GM18511 (cell line): ENCODE data around the gene ABCD3.

Source experiments
- ATAC-seq: cut with Tn5 transposase; IDR thresholded peaks from one replicate; pipeline ENCODE4 v1.9.1; 2021; ENCODE audit warnings: mild to moderate bottlenecking, moderate library complexity; ENCODE audit not compliant: unreplicated experiment

ABCD3 gene

DNA sequence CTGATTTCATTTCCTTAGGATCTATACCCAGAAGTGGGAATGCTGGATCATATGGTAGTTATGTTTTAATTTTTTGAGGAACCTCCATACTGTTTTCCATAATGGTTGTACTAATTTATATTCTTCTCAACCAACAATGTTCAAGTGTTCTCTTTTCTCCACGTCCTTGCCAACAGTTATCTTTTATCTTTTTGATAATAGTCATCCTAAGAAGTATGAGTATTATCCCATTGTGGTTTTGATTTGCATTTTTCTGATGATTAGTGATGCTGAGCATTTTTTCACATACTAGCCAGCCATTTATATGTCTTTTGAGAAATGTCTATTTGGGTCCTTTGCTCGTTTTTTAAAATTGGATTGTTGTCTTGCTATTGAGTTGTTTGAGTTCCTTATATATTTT is 38.5 kb downstream of the ABCD3 start:
- ATAC-seq, result no peak

DNA sequence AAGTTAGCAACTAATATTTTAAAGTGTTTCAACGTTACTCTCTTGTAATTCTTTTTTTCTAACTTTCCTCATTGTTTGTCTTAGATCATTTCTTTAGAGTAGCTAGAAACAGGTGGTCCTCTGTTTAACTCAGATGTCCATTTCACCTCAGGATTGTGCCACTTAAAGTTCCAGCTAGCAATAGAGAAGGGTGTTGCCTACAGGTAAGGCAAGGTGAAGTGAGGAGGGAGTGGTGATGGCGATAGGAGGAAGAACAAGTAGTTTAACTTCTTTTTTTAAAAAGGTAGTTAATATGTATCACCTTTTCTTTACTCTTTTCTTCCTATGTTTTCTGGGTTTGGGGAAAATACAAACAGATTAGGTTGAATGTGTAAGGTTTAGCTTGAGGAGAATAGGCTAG is 44.4 kb downstream of the ABCD3 start:
- no peak for ATAC-seq

DNA sequence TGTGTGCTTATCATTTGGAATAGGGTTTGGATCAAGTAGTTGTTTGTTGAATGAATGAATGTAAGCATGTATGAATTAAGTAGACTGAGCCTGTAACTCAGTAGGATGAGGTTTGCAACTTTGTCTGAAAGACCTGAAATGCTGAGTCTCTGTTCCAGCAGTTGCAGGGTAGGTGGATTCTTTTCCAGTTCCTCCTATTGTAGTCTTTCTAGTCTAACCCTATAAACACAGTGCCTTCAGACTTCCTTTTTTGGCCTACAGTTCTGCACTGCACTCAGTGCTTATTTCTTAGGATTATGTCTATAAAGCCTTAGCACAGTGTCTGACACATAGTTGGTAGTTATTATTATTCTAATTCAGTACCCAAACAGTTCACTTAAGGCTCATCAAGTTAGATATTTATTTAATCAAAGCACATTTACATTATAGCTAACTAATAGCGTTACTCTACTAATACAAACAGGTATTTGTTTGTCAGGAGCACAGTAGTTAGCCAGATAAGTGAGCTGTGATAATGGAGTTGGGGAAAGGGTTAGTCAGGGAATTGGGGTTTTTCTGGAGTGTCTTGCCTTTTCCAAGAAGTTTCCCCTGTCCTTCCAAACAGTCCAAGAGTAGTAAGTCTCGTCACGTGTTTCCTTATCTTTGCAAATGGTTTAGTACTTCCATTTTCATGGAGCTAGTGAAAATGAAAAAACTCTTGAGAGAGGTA is 45.0 kb downstream of the ABCD3 start:
- ATAC-seq, result no peak

DNA sequence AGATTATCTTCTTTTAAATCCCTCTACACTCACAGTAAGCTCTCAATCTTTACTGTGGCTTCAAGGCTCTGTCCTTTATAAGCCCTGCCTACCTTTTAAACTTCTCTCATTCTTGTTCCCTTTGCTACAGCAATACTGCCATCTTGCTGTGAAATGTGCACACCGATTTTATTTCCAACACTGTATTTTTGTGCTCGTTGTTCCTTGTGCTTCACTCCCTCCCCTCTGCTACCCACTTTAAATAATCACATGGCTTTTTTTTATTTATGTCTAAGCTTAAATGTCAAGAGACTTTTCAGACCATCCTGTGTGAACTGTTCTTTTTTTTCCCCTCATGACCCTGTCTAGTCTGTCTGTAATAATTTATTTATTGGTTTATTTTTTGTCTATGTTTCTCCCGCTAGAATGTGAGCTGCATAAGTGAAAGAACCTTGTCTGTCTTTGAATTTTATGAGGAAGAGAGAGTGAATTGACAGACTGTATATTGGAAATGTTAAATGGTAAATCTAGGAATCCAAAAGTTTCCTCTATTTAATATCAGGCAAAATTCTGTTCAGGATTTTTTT is 45.7 kb downstream of the ABCD3 start:
- ATAC-seq, result no peak

DNA sequence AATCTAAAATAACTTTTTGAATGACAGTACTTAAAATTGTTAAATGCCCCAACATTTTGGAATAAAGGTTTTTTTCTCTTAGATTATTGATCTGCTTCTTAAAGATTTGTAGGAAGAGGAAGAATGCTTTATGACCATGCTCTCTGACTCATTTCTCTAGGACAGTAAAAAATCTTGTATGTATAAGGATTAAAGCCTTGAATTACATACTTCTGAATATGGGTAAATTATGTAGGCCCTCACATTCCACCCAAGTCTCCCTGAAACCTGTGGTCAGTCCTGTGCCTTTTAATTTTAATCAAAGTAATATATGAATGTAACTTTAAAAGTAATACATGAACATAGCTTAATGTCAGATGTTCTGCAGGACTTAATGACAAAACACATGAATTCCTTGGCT is 50.5 kb downstream of the ABCD3 start:
- no peak for ATAC-seq

DNA sequence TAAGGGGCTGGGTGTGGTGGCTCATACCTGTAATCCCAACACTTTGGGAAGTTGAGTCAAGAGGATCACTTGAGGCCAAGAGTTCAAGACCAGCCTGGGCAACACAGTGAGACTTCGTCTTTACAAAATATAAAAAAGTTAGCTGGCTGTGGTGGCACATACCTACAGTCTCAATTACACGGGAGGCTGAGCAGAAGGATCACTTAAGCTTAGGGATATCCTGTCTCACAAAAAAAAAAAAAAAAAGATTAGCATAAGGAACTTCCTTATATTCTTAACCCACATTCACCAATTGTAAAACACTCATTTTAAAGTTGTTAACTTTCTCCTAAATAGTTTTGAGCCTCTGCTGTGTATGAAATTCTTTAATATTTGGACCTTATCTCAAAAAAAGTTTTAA is 53.1 kb downstream of the ABCD3 start:
- ATAC-seq, result no peak

DNA sequence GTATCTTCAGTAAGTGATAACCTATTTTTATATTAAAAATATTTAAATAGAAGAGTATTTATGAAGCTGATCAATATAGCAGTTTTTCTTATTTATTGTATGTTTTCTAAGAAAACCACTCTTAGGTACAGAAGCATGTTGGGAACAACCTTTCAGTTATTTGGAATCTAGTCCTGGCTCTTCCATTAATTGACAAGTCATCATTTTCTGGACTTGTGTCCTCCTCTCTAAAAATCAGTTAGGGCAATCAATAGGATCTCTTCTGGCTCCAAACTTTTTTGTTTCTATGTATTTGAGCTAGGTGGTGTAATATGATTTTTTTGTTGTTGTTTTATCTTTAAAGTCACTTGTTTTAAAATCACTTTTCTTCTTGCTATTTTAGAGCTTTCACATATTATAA is 57.0 kb downstream of the ABCD3 start:
- no peak for ATAC-seq

DNA sequence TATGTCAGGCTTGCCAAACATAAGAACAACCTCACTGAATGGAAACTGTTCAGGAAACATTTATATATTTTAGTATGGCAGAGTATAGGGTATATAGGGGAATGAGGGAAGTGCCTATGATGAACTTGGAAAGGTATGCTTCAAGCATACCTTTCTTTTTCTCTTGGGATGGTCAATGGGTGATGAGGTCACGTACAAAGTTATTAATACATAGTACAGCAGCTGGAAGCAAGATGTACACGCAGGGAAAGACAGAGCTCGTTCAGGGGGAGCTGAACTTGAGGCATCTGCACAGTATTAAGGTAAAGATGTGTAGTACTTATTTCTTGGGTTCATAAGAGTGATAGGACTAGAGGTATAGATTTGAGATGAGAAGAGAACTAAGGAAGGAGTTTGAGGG is 61.5 kb downstream of the ABCD3 start:
- ATAC-seq, result no peak

DNA sequence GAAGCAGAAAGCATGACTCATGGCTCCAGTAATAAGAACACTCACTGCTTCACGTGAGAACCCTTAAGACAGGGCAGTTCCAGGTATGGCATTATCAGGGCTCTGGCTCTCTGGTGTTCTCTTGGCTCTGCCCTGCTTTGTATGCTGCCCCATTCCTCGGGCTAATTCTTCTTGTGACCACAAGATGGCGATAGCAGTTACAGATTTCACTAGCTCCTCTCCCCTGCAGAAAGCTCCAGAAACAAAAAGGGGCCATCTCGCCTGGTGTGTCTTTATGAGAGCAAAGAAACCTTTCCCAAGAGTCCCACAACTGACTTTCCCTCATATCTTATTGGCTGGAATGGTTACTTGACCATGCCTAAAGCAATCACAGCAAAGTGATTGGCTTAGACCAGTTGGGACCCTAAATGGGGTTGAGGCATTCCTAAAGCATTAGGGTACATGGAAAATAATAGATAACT is 63.3 kb downstream of the ABCD3 start:
- peak; percentile 97 for ATAC-seq

DNA sequence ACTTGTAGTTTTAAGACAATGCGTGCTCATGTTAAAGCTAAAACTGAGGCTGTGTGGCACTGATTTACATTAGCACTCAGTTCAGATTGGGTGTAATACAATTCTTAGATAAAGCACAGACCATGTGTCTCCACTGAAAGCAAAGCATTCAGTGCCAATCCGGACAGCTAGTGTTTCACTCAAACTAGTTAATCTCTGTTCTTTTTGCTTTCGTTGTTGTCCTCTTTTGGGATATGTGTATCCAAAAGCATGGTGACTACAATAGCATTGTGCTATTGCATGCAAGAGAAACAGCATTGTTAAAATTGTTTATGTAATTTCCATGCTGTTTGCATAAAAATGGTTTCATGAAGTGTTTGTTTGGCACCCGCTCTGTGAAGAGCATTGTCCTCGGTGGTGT is 68.8 kb downstream of the ABCD3 start:
- ATAC-seq, result no peak

DNA sequence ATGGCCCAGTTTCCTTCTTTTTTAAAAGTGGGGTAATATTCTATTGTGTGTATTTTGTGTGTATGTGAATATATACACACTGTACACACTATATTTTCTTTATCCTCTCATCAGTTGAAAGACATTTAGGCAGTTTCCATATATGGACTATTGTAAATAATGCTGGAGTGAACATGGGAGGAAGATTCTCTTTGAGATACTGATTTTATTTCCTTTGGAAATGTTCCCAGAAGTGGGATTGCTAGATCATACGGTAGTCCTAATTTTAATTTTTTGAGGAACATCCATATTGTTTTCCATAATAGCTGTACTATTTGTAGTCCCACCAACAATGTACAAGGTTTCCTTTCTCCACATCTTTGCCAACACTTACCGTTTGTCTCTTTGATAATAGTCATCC is 72.4 kb downstream of the ABCD3 start:
- ATAC-seq, result no peak

DNA sequence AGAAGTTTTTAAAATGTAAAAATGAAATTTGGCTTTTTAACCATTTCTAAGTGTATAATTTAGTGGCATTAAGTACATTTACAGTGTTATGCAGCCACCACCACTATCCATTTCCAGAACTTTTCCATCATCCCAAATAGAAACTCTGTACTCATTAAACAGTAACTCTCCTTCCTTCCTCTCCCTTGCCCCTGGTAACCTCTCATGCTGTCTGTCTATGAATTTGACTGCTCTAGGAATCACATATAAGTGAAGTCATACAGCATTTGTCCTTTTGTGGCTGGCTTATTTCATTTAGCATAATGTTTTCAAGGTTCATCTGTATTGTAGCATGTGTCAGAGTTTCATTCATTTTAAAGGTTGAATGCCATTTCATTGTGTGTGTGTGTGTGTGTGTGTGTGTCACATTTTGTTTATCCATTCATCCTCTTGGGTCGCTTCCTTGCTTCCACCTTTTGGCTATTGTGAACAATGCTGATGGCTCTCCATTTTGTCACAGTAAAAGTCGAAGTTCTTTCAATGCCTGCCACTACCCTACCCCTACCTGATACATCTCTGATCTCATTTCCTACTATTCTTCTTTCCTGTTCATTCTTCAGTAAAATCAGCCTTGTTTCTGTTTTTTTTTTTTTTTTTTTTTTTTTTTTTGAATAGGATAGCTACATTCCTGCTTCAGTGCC is 78.0 kb downstream of the ABCD3 start:
- ATAC-seq, result no peak

DNA sequence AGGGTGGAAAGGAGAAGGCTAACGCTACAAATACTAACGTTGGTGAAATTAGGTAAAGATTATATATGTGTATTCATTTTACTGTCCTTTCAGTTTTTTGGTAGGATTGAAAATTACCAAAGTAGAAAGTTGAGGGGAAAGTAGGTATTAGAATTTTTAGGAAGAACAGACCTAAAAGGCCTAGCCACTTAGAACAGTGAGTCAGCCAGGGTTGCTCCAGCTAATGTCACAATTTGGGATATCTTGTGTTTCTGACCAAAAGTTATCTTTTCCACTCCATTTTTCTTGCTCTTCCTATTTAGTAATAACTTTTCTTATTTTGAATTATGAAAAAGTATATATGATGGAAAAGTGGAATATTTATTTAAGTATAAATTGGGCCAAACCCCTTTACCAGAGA is 83.2 kb downstream of the ABCD3 start:
- no peak for ATAC-seq

DNA sequence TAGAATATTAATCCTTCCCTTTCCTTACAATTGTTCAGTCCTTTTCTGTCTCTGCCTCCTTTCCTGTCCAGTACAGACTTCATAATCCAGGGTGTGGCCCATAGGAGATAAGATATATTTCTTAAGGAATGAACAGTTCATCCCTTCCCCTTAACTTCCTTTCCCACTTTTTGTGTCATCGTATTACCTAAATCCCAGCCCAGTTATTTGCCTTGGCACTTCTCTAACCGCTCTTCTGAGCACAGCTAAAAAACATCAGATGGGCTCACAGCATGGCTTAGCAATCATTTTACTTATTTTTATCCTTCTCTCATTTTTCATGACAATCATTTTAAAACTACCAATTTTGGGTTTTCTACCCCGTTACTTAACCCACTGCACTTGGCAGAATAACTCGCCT is 83.7 kb downstream of the ABCD3 start:
- no peak for ATAC-seq

DNA sequence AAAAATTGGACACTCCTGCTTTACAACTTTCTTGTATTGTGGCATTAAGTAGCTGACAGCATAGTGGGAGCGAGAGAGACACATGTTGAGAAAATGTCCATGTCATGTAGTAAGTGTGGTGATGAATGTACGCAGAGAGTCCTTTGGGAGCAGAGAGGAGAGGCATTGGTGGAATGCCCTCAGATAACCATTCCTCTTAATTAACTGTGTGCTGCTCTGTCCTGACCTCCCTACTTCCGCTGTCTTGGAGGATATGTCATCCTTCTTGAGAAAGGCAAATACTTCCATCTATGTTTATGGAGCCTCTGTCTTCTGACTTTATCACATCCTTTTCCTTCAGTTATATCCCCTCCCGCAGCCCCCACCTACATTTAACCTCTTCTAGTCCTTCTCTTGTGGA is 85.0 kb downstream of the ABCD3 start:
- no peak for ATAC-seq

DNA sequence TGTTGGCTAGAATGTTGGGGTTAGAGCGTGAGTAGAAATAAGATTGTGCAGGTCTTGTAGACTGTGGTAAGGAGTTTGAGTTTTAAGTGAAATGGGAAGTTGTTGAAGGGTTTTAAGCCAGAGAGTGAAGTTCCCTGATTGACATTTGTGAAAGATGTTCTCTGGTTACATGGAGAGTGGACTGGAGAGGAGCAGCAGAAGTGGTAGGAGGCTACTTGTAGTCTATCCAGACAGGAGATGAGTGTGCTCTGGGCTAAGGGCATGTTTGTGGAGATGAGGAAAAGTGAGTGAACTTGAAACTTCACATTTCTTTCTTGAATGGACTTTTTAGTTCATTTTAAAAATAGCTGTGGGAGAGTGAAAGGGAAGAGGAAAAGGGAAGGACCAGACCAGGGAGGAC is 86.4 kb downstream of the ABCD3 start:
- no peak for ATAC-seq

DNA sequence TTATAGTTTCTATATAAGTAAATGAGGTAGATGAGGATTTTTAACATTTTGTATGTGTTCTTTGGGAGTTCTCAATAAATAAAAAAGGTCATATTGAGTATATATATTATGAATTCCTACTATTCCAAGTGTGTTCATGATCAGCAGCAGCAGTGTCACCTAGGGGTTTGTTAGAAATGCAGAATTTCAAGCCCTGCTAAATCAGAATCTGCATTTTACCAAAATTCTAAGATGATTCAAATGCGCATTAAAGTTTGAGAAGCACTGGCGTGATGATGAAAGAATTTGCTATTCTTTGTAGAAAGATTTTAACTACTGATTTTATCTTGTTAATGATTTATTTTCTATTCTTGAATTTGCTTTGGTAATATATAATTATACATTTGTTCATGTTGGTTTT is 94.6 kb downstream of the ABCD3 start:
- ATAC-seq, result no peak

DNA sequence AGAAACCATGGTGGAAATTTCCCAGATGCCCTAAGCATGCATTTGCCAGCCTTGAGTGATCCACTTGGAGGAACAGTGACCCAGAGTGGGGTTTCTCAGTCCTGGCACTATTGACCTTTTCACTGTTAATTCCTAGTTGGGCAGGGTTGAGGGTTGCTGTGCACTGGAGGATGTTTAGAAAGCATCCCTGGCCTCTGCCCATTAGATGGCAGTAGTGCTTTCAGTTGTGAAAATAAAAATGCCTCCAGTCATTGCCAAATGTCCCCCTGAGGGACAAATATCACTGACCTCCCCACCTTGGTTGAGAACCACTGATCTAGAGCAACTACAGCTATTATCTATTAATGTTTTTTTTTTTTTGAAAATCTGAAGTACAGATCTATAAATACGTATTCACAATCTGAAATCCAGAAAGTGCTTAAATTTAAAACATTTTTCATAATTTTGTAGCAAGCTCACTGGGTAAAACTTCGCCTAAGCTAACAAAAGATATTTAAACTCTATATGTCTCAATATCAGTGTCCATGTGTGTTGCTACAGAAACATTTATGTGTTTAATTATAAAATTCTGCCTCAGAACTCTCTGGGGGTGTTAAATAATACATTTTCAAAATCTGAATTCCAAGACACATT is 96.0 kb downstream of the ABCD3 start:
- no peak for ATAC-seq

DNA sequence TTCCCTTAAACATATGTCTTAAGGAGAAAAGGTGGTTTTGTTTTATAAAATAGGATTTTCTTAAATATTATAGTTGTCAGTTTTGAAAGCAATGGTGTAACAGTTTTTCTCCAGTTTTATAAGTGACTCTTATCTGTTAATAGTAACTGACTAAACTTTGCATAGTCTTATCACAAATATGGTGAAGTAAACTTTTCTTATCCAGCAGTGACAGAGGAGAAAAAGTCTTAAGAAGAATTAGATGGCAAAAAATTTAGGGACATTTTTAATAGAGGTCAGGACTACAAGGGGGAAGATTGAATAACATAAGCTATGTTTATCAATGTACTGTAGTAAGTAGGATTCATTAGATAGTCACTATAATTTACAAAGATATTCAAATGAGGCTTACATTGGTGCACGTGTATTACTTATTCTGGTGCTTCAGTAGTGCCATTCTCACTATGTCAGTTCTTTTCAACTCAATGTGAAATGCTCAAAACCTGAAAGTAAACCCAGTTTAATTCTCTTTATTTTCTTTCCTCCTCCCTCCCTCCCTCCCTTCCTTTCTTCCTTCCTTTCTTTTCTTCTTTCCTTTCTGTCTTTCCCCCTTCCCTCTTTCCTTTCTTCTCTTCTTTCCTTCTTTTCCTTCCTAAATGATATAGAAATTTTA is 97.2 kb downstream of the ABCD3 start:
- no peak for ATAC-seq

DNA sequence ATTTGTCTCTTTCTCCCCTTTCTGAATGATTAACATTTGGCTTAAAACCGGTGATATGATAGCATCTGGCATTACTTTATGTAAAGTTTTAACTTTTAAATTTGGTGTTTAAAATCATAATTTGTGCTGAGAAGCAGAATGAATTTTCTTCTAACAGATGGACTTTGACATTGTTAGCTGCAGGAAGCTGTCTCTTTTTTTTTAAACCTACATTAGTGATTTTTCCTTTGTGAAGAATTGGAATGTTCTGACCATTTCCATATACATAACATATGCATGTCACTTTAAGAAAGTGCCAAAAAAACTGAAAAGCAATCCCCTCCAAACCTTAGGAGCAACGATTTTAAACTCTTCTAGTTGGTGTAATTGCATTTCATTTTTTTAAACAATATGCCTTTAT is 101.2 kb downstream of the ABCD3 start:
- ATAC-seq, result no peak

DNA sequence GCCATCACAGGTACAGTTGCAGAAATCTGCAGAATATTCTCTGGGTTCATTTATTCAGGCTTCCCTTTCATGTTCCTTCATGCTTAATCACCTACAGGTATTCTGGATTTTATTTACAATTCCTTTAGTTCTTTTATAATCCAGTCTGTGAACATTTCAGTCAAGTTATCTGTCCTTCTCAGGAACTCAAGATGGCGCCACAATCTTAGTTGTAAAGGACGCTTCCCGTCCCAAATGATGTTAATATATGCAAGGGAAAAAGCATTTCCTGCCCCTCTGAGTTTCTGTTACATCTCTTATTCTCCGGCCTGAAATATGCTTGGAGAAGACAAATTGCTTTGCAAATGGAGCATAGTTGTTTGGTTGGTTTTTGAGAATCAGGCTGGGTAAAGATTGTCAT is 104.1 kb downstream of the ABCD3 start:
- ATAC-seq, result no peak

DNA sequence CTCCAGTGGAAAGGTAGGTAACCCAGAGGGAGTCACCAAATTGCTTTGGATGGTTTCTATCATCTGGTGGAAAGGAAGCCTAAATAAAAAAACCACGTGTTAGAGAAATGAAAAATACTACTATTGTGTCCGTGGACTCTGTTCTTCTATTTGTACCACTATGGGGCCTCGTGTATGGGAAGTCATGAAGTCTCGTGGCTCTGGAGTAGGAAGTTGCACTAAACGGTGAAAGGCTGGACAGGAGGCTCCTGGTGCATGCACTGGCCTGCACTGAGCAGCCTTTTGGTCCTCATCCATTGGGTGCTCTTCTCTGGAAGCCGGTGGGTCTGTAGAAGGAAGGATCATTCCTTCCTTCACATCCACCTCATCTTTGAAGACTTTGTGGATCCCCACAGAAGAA is 106.3 kb downstream of the ABCD3 start:
- ATAC-seq, result no peak
